ENCODE data around the gene CIART. TPM values are rescaled to one million over a fixed set of nuclear protein-coding genes. Genes with fewer than 3 reads are reported as not detected.

The CIART gene
- total RNA-seq, 4 donors from 2014 or later = 0.75 to 5.5 (median 2.2) TPM

DNA sequence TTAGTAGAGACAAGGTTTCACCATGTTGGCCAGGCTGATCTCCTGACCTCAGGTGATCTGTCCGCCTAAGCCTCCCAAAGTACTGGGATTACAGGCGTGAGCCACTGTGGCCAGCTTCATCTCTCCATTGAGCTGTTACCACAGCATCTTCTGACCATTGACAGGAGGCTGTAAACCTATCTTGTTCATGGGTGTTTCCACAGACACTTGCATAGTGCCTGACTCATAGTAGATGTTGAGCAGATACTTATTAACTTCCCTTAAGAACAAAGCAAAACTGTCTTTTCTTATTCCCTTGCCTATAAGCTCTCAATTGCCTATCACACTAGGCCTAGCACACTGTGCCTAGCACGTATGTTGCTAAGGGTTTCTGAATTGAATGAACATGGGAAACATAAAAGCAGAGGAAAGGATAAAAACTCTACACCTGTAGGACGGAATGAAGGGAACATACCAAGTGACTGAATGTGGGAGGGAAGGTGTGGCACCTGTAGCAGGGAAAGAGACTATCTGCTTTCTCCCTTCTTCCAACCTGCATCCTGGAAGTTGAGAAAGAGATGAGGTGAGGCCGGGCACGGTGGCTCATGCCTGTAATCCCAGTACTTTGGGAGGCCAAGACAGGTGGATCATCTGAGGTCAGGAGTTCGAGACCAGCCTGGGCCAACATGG, 10.9 kb upstream of the CIART start:
- ATAC-seq (ENCODE audit: low FRiP score) (no peak), DNase-seq (ENCODE audit: low spot score) (no peak)
- TF ChIP-seq, protein P1, sequence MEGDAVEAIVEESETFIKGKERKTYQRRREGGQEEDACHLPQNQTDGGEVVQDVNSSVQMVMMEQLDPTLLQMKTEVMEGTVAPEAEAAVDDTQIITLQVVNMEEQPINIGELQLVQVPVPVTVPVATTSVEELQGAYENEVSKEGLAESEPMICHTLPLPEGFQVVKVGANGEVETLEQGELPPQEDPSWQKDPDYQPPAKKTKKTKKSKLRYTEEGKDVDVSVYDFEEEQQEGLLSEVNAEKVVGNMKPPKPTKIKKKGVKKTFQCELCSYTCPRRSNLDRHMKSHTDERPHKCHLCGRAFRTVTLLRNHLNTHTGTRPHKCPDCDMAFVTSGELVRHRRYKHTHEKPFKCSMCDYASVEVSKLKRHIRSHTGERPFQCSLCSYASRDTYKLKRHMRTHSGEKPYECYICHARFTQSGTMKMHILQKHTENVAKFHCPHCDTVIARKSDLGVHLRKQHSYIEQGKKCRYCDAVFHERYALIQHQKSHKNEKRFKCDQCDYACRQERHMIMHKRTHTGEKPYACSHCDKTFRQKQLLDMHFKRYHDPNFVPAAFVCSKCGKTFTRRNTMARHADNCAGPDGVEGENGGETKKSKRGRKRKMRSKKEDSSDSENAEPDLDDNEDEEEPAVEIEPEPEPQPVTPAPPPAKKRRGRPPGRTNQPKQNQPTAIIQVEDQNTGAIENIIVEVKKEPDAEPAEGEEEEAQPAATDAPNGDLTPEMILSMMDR (IDR thresholded peaks at IDR 0.05) = no peak

DNA sequence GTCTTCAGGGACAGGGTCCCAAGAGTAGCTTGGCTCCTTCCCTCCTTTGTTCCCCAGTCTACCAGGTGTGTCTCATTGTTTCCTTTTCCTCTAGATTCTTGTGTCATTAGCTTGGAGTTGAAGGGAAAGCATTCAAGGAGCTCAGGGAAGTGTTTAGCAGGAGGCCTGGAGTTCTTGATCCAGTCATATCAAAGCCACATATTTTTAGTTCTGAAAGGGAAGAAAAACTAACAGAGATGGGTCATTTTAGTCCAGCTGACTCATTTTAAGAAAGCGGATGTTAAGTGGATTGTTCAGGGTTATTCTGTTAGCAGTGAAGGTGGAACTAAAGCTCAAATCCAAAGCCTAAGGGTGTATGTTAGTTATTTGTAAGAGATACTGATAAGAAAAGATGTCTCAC, 9.0 kb upstream of the CIART start:
- DNase-seq (ENCODE audit: low spot score) = no peak
- ATAC-seq (ENCODE audit: low FRiP score) = no peak
- TF ChIP-seq, protein P1 (IDR thresholded peaks at IDR 0.05) = no peak

GRCh38 chr1:150280138-150280707, 2.1 kb upstream of the CIART start:
- TF ChIP-seq, protein P1 (IDR thresholded peaks at IDR 0.05) = no peak
- no peak for ATAC-seq (ENCODE audit: low FRiP score)
- no peak for DNase-seq (ENCODE audit: low spot score)

DNA sequence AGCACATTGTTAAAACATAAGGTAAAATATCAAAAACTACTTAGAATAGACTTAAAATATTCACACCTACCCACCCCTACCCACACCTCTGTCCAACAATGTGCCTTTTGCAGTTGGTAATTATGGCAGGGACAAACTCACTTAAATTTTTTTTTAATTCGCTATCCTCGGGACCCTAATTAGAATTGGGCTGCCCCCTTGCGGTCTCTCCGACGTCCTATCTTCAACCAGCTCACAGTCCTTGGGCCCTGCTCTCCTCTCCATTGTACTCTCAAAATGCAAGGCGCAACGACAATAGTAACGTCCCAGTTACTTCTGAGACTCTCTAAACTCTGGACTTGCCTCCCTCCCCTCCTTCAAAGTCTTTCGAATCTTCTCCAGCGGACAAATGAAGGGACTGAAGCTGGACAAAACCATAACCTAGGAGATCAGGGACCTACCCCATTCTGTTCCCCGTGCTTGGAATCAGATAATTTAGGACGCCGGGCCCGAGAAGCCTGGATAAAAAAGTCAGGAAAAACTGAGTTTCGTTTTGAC, 1.1 kb upstream of the CIART start:
- TF ChIP-seq, protein P1 (IDR thresholded peaks at IDR 0.05) = peak in 1 of 3 donors; percentile 26
- peak; percentile 63 for DNase-seq (ENCODE audit: low spot score)
- peak; percentile 58 for ATAC-seq (ENCODE audit: low FRiP score)

DNA sequence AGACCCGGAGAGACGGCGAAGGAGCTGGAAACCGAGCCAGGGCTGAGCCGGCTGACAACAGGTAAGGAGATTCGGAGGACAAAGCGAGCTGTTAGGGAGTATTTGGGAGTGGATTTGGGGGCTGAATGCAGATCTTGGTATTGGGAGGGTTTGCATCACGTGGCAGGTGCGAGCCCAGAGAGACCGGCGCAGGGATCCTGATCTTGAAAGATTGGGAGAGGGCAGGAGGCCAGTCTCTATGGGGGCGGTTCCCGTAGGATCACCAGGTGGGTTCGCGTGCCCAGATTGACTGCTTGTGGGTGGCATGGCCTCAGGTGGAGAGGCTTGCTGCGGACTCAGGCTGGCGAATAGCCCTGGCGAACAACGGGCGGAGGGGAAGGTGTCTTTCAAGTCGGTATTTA, 204 bp downstream of the CIART start:
- ATAC-seq (ENCODE audit: low FRiP score) (peak; percentile 40), DNase-seq (ENCODE audit: low spot score) (no peak)
- TF ChIP-seq, protein P1 (IDR thresholded peaks at IDR 0.05) = no peak

GRCh38 chr1:150283260-150283659, 906 bp downstream of the CIART start:
- TF ChIP-seq, protein P1 (IDR thresholded peaks at IDR 0.05) = no peak
- DNase-seq (ENCODE audit: low spot score) = no peak
- no peak for ATAC-seq (ENCODE audit: low FRiP score)

DNA sequence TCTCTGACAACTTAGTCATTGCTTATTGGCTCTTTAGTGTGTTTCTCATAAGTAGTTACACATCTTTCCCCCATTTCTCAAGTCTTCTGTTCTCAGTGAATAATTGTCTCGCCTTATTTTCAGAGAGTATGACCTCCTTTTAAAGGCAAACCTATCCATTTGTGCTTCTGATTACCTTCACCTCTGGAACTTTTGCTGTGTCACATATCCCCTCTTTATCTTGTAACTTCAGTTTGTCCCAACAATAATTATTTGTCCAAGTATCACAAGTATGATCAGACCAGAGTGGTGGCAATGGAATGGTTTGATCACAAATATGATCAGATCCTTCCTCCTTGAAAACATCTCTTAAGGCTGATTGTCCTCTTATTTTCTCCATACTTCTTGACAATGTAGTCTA, 6.0 kb downstream of the CIART start:
- DNase-seq (ENCODE audit: low spot score) = no peak
- no peak for ATAC-seq (ENCODE audit: low FRiP score)

More for the DNA sequence above, 6.0 kb downstream of the CIART start:
- TF ChIP-seq, protein P1 (IDR thresholded peaks at IDR 0.05) = no peak

Measured in omental fat pad (tissue), 4 donors.